ENCODE measurements around the gene RDH14.

GRCh38 chr2:18588802-18589201, 28.3 kb upstream of the RDH14 start:
- TF ChIP-seq ZNF274 (IDR thresholded peaks at IDR 0.05; ENCODE audit: low read depth, low read length) (no peak), YY1 (IDR thresholded peaks at IDR 0.05; ENCODE audit: insufficient read depth, insufficient read length) (no peak), SUZ12 (IDR thresholded peaks at IDR 0.05; ENCODE audit: extremely low read depth, insufficient read depth, insufficient read length) (no peak)
